ENCODE data around the gene LUC7L.

DNA sequence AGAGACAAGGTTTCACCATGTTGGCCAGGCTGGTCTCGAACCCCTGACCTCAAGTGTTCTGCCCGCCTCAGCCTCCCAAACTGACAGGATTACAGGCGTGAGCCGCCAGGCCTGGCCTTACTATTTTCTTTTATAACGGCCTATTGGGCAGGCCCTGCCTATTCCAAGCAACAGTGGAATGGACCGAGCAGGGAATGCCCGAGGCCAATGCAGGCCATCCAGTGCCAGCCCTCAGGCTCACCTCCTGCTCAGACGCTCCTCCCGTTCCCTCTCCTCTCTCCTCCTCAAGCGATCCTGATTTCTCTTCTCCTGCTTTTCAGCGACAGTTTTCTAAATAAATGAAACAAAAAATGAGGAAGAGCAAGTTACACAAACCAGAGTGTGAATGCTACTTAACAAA is 36.6 kb downstream of the LUC7L start:
- TF ChIP-seq, protein P1, sequence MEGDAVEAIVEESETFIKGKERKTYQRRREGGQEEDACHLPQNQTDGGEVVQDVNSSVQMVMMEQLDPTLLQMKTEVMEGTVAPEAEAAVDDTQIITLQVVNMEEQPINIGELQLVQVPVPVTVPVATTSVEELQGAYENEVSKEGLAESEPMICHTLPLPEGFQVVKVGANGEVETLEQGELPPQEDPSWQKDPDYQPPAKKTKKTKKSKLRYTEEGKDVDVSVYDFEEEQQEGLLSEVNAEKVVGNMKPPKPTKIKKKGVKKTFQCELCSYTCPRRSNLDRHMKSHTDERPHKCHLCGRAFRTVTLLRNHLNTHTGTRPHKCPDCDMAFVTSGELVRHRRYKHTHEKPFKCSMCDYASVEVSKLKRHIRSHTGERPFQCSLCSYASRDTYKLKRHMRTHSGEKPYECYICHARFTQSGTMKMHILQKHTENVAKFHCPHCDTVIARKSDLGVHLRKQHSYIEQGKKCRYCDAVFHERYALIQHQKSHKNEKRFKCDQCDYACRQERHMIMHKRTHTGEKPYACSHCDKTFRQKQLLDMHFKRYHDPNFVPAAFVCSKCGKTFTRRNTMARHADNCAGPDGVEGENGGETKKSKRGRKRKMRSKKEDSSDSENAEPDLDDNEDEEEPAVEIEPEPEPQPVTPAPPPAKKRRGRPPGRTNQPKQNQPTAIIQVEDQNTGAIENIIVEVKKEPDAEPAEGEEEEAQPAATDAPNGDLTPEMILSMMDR (IDR thresholded peaks at IDR 0.05) = no peak
- no peak for TF ChIP-seq EP300 (IDR thresholded peaks at IDR 0.05)
